Fibroblast of peridontal ligament (primary cell): ENCODE measurements around the gene DYDC2.

Experiments used
- DNase-seq: peaks from one replicate; pipeline ENCODE4 v3.0.0-alpha.2; 2010; ENCODE audit errors: extremely low read depth

Gene DYDC2

DNA sequence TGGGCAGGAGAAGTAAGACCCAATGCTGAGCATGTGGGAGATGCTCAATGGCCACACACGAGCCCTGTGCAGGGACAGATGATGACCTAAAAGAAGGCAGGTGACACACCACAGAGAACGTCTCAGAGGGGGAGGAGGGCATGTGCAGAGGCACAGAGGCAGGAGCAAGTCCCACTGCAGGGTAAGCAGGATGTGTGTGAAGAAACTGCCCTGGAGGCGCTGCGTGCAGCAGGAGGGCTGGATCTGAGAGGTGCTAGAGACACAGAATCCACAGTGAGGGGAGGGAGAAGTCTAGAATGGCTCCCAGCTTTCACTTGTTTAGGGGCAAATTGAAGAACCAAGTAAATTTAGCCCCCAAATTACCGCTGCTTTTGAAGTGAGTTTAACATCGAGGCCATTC lies 14.9 kb downstream of the DYDC2 start:
- DNase-seq, result no peak

DNA sequence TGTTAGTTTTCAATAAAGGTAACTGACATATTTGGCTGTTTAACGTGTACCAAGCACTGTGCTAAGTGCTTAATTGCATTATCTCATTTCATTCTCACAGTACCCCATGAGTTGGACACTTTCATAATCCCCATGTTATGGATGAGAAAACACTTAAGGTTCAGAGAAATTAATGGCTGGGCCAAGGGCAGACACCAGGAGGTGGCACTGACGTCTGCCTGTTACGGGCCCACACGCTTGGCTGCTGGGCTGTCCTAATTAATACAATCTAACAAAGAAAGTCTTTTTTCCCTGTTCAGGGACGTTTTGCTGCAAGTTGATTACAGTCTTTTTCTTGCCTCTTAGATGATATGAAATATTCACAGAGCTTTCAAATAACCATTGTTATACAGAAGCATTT lies 16.1 kb downstream of the DYDC2 start:
- no peak for DNase-seq

DNA sequence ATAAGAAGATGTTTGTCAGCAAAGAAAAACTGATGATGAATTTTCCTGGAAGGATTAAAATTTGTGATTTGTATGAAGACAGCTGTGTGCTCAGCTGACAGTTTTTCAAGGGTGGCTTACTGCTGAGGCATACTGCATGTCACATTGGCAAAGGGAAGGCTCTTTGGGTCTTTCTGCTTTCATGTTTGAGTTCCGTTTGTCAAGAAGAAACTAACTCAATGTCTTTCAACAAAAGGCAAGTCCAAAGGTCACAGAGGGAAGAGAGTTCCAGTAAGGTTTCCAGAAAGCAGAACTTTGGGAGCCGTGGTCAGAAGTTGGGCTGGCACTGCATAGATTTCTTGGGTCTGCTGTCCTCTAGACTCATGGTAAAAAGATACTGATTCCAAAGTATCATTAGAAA lies 16.9 kb downstream of the DYDC2 start:
- DNase-seq, result no peak

DNA sequence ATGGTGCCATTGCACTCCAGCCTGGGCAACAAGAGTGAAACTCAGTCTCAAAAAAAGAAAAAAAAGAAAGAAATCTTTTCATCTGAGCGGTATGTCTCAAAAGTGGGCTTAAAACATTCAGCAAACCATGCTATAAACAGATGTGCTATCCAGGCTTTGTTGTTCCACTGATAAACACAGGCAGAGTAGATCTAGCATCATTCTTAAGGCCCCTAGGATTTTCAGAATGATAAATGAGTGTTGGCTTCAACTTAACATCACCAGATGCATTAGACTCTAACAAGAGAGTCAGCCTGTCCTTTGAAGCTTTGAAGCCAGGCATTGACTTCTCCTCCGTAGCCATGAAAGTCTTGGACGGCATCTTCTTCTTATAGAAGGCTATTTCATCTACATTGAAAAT lies 23.1 kb downstream of the DYDC2 start:
- no peak for DNase-seq

DNA sequence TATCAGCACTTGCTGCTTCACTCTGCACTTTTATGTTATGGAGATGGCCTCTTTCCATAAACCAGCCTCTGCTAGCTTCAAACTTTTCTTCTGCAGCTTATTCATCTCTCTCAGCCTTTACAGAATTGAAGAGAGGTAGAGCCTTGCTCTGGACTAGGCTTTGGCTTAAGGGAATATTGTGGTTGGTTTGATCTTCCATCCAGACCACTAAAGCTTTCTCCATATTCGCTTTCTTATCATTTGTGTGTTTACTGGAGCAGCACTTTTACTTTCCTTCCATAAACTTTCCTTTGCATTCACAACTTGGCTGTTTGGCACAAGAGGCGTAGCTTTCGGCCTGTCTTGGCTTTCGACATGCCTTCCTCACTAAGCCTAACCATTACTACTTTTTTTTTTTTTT lies 23.6 kb downstream of the DYDC2 start:
- DNase-seq, result no peak

DNA sequence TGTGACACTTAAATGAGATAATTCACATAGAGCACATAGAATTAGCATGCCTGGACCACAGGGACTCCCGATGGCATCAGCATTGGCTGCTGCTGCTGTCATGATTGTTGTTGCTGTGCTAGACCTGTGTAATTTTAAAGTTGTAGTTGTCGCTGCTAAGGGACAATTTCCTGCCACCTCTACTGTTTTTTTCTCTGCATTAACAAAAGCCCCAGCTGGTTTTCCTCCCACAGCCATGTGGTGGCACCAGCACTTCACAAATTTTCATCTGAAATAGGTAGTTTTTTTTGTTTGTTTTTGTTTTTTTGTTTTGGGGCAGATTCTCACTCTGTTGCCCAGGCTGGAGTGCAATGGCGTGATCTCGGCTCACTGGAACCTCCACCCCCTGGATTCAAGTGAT lies 26.4 kb downstream of the DYDC2 start:
- peak; percentile 45 for DNase-seq

DNA sequence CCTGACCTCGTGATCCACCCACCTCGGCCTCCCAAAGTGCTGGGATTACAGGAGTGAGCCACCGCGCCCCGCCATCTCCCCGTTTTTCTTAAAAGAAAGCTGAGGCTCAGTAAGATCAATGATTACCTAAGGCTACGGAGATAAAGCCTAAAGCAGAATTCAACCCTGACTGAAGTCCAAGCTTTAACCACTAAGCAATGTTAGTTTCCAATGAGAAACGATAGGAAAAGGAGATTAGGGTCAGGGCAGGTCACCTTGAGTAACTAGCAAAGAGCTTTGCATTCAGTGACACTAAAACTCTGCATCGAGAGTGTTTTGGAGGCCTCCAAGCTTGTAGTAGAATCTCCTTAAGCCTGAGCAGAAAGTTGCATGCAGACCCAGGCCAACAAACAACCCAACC lies 34.2 kb downstream of the DYDC2 start:
- DNase-seq, result no peak

DNA sequence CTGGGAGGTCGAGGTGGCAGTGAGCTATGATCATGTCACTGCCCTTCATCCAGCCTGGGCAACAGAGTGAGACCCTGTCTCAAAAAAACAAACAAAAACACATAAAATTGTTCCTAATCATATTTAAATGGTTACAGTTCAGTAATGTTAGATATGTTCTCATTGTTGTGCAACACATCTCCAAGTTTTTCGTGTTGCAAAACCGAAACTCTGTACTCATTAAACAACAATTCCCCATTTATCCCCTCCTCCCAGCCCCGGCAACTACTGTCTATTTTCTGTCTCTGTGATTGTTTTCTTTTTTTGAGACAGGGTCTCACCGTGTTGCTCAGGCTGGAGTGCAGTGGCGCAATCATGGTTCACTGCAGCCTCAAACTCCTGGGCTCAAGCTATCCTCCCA lies 35.7 kb downstream of the DYDC2 start:
- no peak for DNase-seq

DNA sequence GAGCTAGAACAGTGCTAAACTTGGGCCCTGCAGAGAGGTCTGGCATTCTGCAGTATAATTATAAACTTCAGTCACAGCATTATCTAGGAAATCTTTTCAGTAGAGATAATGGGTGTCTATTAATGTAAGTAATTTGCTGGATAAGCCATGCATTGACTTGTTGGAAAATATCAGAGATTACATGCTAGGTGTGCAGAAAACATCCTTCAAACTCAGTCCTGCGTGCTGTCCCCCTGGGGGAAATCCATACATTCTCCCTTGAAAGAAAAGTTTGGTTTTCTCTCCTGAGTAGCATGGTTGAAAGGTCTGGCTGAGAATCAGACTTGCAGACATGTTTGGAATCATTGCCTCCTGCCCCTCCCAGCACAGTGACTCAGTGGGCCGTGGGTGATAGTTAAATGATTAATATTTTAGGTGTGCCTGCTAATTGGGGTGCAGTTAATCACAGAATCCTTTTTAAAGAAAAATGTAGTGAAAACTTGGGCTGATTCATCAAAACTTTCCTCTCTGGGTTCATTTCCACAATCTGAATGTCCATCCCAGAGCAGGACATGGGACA lies 37.9 kb downstream of the DYDC2 start:
- no peak for DNase-seq

DNA sequence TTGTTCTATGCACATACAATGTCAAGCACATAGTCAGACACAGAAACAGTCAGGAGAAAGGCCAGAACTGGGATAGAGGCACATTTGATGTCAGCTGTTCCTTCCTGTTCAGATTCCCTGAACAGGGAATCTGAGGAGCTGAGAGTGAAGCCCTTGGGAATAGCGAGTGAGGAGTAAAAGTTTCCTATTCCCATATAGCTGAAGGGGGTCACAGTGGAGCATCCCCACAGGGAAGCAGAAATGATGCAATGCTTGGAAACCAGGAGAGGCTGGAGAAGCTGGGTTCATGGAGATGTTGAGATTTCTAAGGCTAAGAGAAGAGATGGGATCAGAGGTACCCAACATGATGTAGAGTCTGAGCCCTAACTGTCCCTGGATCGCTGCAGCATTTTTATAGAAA lies 40.4 kb downstream of the DYDC2 start:
- DNase-seq, result no peak

DNA sequence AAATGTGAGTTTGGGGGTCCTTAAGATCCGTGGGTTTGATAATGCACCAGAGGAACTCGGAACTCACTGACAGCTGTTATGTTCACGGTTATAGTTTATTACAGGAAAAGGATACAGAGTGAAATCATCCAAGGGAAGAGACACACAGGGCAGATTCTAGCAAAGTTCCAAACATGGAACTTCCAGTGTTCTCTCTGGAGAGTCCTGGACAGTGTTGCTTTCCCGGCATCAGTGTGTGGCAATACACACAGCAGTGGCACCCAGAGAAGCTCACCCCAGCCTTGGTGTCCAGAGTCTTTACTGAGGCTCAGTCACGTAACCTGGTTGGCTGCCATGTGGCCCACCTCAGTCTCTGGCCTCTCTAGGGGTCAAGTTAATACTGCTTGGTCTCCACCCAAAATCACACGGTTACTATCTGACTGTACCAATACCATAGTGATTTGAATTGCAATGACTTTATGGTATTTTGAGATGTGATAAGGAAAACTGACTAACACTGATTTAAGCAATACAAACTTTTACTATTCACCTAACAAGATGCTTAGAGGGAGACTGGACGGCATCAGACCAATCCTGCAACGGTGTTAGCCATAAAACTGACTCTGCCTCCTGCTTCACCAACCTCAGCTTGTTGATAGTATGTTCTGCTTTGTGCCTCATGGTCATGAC lies 43.7 kb downstream of the DYDC2 start:
- no peak for DNase-seq

DNA sequence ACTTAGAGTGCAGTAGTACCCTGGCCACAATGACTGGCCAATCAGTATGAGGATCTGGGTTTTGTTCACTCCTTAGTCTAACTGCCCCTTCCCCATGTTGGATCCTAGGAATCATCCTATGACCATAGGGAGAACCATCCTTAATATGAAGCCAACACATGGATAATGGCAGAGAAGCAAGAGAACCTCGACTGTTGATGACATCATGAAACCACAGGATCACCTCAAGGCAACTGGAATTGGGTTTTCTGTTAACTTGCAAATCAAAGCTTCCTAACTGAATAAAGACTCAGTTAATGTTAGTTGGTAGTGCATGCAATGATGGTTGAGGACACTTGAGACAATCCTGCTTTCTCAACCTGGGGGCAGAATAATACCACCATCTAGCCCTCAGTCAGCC lies 48.5 kb downstream of the DYDC2 start:
- no peak for DNase-seq

DNA sequence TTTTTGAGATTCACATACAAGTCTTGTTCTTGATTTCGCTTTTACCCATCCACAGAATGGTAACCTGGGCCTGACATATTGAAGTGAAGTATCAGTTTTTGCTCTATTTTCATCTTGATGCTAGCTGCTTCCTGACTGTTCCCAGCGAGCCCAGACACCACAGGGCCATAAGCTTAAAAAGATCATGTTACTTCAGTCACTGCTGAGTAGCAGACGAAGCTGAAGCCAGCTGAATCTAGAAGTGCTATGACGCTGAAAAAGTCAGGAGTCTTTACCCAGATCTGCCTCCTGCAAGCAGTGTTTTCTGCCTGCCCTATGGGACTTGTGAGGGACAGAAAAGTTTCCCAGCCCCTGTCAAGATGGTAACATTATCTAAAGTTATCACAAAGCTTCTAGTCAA lies 49.0 kb downstream of the DYDC2 start:
- DNase-seq, result peak; percentile 18

DNA sequence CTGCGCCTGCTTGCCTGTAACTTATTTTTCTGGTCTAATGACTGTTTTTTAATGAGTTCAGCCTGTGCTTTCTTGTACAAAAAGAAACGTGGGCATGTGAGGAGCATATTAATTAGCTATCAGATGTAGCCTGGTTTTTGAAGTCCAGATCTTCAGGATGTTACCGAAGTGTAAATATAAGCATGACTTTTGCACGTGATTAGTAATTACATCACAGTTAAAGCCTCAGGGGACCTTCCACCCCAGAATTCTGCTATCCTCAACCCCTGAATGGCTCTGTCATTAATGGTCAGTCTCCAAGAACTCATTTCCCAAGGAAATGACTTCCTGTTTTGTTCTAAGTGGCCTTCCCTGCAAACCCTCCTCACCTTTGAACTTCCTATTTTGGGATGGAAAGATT lies 49.6 kb downstream of the DYDC2 start:
- DNase-seq, result no peak

DNA sequence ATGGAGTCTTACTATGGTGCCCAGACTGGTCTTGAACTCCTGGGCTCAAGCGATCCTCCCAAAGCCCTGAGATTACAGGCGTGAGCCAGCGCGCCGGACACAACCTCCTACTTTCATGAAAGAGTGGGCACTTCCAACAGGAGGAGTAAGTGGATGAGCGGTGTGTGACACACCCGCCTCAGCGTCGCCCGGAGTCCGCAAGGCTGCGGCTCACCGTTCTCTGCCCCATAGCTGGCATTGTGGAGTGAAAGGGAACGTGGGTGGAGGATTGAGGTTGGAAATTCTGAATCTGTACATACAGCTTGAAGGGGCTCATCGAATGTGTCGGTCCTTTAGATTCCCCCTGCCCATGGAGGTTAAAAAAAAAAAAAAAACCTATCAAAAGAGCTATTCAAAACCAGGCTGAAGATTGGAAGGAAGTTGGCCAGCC lies 51.2 kb downstream of the DYDC2 start:
- DNase-seq, result no peak

DNA sequence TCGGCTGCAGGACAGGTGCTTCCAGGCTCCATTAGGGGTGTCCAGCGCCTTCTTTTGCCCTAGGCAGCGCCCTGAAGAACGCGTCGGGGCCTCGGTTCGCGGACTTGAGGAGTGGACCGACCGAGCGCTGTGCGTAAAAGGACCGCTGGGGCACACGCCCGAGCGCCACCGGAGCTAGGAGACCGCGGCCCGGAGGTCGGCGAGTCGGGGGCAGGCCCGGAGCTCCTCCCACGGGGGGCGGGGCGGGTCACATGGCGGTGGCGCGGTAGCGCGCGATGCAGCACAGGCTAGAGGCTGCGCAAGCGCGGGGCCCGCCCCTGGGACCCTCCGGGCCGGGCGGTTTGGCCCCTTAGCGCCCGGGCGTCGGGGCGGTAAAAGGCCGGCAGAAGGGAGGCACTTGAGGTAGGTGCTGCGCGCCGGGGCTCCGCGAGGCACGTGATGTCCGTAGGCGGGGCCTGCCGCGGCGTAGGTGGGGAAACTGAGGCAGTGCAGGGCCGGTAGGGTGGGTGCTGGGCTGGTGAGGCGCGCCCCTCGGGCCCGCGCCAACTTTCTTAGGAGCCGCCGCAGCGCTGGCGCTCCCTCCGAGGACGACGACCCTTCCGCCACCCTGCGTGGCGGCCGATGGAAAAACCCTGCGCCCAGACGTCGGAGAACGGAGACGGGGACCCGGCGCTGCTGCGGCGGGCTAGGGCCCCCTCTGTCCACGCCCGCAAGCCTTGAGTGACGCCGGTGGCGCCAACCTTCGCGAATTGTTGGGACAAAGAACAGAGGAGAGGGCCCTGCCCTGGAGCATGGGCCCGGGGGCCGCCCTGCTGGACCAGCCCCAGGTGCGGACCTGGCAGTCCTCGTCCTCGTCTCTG lies 51.9 kb downstream of the DYDC2 start, which contains the start of gene PRXL2A:
Gene PRXL2A, plus strand, starts transcription at position 310 of the 860 bp plus-strand sequence. CDS start 11,917 bp downstream, outside the sequence.
- DNase-seq, result no peak

DNA sequence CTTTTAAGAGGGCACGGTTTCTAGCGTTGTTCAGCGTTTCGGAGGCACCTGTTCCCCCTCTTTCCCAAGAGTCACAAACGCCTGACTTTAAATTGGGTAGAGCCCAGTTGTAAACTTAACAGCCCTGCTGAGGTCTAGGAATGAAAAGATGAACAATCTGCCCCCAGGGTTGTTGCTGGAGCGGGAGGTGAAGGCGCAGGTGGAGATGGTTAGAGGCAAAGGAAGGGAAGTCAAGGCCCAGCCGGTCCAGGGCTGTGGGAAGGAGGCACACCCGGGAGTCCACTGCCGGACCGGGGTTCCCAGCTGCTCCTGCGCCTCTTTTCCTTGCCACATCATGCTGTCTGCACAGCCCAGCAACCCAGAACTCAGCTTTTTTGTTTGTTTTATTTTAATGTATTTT lies 52.5 kb downstream of the DYDC2 start:
- DNase-seq, result no peak

DNA sequence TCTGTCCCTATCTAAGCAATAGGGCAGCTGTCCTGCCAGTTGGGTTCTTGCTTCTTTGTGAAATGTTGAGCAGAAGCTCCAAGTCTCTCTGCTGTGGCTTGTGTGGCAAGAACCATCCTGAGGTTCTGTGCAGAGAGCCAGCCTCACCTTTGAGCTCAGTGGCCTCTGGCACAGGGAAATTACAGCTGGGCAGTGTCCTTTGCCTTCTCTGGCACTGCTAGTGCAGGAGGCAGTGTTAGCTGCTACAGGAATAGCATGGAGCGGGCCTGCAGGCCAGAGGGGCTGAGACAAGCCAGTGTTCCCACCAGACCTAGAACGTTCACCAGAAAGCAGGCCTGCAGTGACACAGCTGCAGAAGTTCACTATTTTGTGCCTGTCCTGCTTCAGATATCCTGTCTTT lies 53.5 kb downstream of the DYDC2 start:
- no peak for DNase-seq

DNA sequence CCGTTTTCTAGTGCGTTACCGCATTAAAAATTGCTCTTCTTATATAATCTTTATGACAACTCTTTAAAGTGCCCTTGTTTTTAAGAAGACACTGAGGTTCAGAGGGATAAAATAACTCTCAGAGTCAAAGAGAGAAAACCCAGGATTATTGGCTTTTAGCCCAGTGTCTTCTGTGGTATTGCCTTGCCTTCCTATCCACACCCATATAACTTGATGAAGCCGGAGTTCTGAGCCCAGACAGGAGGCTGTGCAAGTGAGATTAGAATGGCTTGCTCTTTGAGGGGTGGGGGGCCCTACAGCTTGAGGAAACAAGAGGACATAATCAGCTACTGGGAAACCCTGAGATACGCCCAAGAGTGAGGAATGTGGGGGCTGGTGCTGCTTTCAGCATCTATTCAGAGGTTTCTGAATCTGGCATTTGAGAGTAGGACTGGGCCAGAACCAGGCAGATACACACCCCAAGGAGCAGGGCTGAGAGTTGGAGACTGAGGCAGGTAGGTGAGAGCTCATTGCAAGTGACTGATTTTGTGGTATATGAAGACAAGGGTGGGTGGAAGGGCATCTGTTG lies 54.1 kb downstream of the DYDC2 start:
- no peak for DNase-seq

DNA sequence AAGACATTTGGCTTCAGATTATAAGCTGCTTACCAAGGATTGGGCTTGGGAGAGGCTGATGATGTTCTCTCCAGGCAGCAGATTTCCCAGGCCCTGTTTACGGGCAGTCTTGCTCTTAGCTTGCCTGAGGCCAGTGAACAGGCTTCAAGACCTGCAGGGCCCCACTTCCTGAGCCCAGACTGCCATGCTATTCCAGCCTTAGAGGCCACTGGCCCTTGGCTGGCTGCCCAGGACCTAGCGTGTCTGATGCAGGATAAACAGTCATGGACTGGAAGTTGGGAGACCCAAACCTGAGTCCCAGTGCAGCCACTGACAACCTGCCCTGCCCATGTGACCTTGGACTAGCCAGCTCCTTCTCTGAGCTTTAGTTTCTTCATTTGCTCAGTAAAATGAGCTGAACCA lies 54.7 kb downstream of the DYDC2 start:
- no peak for DNase-seq

DNA sequence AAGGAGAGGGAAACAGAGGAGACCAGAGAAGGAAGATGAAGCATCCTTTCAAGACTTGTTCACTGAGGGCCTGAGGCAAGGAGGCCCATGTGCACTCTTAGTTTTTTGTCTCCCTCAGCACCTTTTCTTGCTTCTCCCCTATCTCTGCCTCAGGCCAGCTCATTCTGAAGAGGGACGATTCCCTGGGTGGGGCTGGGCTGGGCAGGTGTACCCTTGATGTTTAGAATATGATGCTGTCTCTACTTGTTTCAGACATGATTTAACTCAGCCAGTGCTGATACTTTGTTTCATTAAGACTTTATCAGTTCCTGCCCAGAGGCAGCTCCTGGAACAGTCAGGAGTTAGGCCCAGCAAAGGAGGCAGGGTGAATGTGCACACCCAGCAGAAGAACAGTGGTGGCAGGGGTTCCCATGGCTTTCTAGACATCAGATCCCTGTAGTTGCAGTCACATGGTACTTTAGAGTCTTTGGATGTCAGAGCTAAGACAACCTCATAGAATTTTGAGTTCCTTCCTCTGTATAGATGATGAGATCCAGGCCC lies 55.2 kb downstream of the DYDC2 start:
- DNase-seq, result no peak

DNA sequence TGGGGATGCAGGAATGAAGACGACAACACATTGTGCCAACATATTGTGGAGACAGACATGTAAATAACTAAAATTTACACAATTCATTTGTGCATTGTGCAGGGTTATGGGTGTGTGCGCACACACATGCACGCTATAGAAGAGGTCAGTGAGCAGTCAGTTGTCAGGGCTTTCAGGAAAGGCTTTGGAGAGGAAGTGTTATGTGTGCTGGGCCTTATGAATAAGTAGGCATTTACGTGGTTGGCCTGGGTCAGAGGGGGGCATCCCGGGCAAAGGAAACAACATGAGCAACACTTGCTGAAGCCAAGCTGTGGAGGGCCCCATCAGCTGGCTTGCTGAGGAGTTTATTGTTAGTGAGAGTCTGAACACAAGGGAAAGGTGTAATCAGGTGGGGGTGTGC lies 55.9 kb downstream of the DYDC2 start:
- no peak for DNase-seq
